ENCODE data around the gene AADACL3. TPM values are rescaled to one million over a fixed set of nuclear protein-coding genes. Genes with fewer than 3 reads are reported as not detected.
"Not testable (repeated sequence)": the region's sequence is repeated elsewhere in the genome, so short reads cannot be mapped to it uniquely, and the experiment has no call there.

The AADACL3 gene, protein sequence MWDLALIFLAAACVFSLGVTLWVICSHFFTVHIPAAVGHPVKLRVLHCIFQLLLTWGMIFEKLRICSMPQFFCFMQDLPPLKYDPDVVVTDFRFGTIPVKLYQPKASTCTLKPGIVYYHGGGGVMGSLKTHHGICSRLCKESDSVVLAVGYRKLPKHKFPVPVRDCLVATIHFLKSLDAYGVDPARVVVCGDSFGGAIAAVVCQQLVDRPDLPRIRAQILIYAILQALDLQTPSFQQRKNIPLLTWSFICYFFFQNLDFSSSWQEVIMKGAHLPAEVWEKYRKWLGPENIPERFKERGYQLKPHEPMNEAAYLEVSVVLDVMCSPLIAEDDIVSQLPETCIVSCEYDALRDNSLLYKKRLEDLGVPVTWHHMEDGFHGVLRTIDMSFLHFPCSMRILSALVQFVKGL
- not detected for polyA plus RNA-seq (2013, experiment 1 of 4)
- not detected for polyA plus RNA-seq (2013, experiment 2 of 4)
- polyA plus RNA-seq (2013, experiment 3 of 4): not detected
- polyA plus RNA-seq (2013, experiment 4 of 4): not detected

DNA sequence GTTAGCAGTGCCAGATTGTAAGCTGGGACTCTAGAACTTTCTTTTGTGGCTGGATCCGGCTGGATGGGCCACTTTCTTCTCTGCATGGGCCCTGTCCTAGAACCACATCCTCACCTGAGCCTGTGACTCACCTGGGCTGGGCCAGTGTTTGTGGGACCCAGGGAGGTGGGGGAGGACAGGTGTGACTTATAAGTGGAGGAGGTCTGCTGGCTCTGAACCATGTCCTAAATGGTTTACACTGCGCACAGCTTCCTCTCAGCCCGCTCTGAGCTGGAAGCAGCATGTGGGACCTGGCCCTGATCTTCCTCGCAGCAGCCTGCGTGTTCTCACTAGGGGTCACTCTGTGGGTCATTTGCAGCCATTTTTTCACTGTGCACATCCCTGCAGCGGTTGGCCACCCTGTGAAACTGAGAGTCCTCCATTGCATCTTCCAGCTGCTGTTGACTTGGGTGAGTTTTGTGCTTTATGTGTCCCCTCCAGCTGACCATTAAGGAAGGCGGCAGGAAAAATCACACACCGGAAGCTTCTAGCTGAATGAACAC is at the start of gene AADACL3:
TSS of gene AADACL3 (plus strand) at position 215 of the 542 bp plus-strand sequence. CDS start at position 282, 67 bp downstream.
- H3K9me3 ChIP-seq (ENCODE audit: control insufficient read depth, low read length): no peaks in the 10 kb centered on the region
- peaks cover 9% of the 10 kb centered on the region for H3K4me1 ChIP-seq (ENCODE audit: control insufficient read depth, insufficient read depth, low read length)
- H3K27me3 ChIP-seq (ENCODE audit: control insufficient read depth, insufficient read depth, low read length, poor library complexity, severe bottlenecking): no peaks in the 10 kb centered on the region
- 89 to 90% methylated on average over 8 of the region's 8 CpGs for WGBS, 2 experiments
- no peaks in the 10 kb centered on the region for H3K36me3 ChIP-seq (ENCODE audit: control insufficient read depth, insufficient read depth, low read length)
- H3K27ac ChIP-seq (ENCODE audit: insufficient read depth, low read depth, low read length, poor library complexity, severe bottlenecking): no peak within 1 kb of the TSS
- no peak within 1 kb of the TSS for H3K4me3 ChIP-seq (ENCODE audit: insufficient read depth, low read depth, low read length)

DNA sequence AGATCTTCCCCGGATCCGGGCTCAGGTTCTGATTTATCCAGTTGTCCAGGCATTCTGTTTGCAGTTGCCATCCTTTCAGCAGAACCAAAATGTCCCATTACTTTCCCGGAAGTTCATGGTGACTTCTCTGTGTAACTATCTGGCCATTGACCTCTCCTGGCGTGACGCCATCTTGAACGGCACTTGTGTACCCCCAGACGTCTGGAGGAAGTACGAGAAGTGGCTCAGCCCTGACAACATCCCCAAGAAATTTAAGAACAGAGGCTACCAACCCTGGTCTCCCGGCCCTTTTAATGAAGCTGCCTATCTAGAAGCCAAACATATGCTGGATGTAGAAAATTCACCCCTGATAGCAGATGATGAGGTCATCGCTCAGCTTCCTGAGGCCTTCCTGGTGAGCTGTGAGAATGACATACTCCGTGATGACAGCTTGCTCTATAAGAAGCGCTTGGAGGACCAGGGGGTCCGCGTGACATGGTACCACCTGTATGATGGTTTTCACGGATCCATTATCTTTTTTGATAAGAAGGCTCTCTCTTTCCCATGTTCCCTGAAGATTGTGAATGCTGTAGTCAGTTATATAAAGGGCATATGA is 49.7 kb upstream of the AADACL3 start:
- Histone ChIP-seq H3K36me3 (ENCODE audit: control insufficient read depth, insufficient read depth, low read length) (no peaks in the 10 kb centered on the region), H3K4me1 (ENCODE audit: control insufficient read depth, insufficient read depth, low read length) (no peaks in the 10 kb centered on the region), H3K27me3 (ENCODE audit: control insufficient read depth, insufficient read depth, low read length, poor library complexity, severe bottlenecking) (no peaks in the 10 kb centered on the region), H3K9me3 (ENCODE audit: control insufficient read depth, low read length) (no peaks in the 10 kb centered on the region), H3K4me3 (ENCODE audit: insufficient read depth, low read depth, low read length) (no peak overlapping the region), H3K27ac (ENCODE audit: insufficient read depth, low read depth, low read length, poor library complexity, severe bottlenecking) (no peak overlapping the region)
- WGBS, 2 experiments: 95% methylated on average over 15 of the region's 15 CpGs

DNA sequence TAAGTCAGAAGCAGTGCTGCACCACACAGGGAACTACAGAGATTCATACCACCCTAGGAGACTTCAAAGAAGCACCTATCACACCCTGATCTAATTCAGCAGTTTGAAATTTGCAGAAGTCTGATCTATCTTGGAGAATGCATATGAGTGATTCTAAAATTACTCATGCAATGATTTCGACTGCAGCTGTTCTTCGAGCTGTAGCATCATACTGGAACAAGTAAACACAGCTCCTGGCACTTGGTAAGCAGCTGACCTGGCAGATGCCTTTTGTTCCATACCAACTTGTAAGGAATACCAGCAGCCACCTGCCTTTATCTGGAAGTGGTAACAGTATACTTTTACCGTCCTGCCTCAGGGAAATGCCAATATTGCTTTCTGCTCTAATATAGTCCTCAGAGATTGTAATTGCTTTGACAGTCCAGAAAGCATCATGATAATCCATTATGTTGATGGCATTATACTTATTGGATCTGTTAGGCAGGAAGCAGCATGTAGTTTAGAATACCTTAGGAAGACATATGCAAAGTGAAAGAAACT is 46.3 kb upstream of the AADACL3 start:
- no peaks in the 10 kb centered on the region for H3K27me3 ChIP-seq (ENCODE audit: control insufficient read depth, insufficient read depth, low read length, poor library complexity, severe bottlenecking)
- WGBS, 2 experiments: 86 to 91% methylated on average over 3 of the region's 3 CpGs
- no peak overlapping the region for H3K27ac ChIP-seq (ENCODE audit: insufficient read depth, low read depth, low read length, poor library complexity, severe bottlenecking)

DNA sequence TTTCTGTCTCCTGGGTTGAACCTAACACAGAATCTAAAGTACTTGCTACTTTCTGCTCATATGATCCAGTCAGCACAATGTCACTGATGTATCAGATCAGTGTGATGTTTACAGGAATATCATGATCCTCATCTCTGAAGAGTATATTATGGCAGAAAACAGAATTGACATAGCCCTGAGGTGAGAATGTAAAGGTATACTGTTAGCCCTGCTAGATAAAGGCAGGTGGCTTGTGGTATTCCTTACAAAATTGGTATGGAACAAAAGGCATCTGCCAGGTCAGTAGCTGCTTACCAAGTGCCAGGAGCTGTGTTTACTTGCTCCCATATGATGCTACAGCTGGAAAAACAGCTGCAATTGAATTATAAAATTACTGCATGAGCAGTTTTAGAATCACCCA is 41.6 kb upstream of the AADACL3 start:
- Histone ChIP-seq H3K4me1 (ENCODE audit: control insufficient read depth, insufficient read depth, low read length) (no peaks in the 10 kb centered on the region), H3K4me3 (ENCODE audit: insufficient read depth, low read depth, low read length) (no peak overlapping the region), H3K27ac (ENCODE audit: insufficient read depth, low read depth, low read length, poor library complexity, severe bottlenecking) (no peak overlapping the region), H3K36me3 (ENCODE audit: control insufficient read depth, insufficient read depth, low read length) (no peaks in the 10 kb centered on the region), H3K9me3 (ENCODE audit: control insufficient read depth, low read length) (no peaks in the 10 kb centered on the region), H3K27me3 (ENCODE audit: control insufficient read depth, insufficient read depth, low read length, poor library complexity, severe bottlenecking) (no peaks in the 10 kb centered on the region)

More for the DNA sequence above, 46.3 kb upstream of the AADACL3 start:
- H3K4me1 ChIP-seq (ENCODE audit: control insufficient read depth, insufficient read depth, low read length): no peaks in the 10 kb centered on the region
- no peaks in the 10 kb centered on the region for H3K9me3 ChIP-seq (ENCODE audit: control insufficient read depth, low read length)
- H3K4me3 ChIP-seq (ENCODE audit: insufficient read depth, low read depth, low read length): no peak overlapping the region
- no peaks in the 10 kb centered on the region for H3K36me3 ChIP-seq (ENCODE audit: control insufficient read depth, insufficient read depth, low read length)

DNA sequence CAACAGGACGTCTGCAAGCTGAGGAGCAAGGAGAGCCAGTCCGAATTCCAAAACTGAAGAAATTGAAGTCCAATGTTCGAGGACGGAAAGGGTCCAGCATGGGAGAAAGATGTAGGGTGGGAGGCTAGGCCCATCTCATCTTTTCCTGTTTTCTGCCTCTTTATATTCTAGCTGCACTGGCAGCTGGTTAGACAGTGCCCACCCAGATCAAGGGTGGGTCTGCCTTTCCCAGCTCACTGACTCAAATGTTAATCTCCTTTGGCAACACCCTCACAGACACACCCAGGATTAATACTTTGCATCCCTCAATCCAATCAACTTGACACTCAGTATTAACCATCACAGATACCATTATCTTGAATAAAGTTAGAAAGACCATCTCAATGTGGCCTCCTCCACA is 39.8 kb upstream of the AADACL3 start:
- H3K27ac ChIP-seq (ENCODE audit: insufficient read depth, low read depth, low read length, poor library complexity, severe bottlenecking); H3K27me3 ChIP-seq (ENCODE audit: control insufficient read depth, insufficient read depth, low read length, poor library complexity, severe bottlenecking); H3K4me3 ChIP-seq (ENCODE audit: insufficient read depth, low read depth, low read length); H3K4me1 ChIP-seq (ENCODE audit: control insufficient read depth, insufficient read depth, low read length); H3K9me3 ChIP-seq (ENCODE audit: control insufficient read depth, low read length); H3K36me3 ChIP-seq (ENCODE audit: control insufficient read depth, insufficient read depth, low read length): not testable (repeated sequence)
- WGBS, 2 experiments: 95 to 97% methylated on average over 4 of the region's 4 CpGs

DNA sequence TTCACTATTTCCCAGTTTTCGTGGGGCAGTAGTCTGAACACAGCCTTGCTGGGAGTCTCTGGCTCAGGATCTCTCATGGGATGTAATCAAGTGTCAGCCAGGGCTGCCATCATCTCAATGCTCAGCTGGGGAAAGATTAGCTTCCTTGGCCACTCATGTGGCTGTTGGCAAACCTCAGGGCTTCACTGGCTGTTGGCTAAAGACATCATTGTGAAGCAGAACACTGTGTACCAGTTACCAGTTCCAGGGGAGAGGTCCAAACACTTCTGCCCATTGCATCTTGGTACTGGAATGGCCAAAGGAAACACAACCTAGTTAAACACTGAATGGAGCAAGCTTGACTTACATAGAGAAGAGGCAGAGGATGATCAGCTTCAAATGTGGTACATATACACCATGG is 38.3 kb upstream of the AADACL3 start:
- H3K27ac ChIP-seq (ENCODE audit: insufficient read depth, low read depth, low read length, poor library complexity, severe bottlenecking): no peak overlapping the region
- 95 to 100% methylated on average over 1 of the region's 1 CpG for WGBS, 2 experiments

DNA sequence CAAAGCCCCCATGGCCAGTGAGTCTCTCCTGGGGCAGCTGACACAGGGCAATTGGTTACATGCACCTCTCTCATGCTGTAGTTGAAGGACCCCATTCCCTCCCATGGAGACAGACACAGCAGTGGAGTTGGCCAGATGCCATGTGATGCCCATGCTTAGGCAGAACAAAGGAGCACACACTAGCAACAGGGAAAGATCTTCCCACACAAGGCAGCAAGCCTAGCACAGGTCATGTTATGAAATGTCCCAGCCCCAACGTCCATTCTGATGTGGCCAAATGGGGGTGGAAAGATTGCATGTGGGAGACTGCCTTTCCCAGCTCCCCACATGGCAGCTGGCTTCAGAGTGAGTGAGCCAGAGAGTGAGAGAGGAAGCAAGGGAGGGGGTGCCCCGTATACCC is 37.6 kb upstream of the AADACL3 start:
- Histone ChIP-seq H3K4me1 (ENCODE audit: control insufficient read depth, insufficient read depth, low read length) (no peaks in the 10 kb centered on the region), H3K9me3 (ENCODE audit: control insufficient read depth, low read length) (no peaks in the 10 kb centered on the region), H3K36me3 (ENCODE audit: control insufficient read depth, insufficient read depth, low read length) (no peaks in the 10 kb centered on the region), H3K27ac (ENCODE audit: insufficient read depth, low read depth, low read length, poor library complexity, severe bottlenecking) (no peak overlapping the region), H3K27me3 (ENCODE audit: control insufficient read depth, insufficient read depth, low read length, poor library complexity, severe bottlenecking) (no peaks in the 10 kb centered on the region), H3K4me3 (ENCODE audit: insufficient read depth, low read depth, low read length) (no peak overlapping the region)
- WGBS, 2 experiments: 81 to 83% methylated on average over 2 of the region's 2 CpGs

More for the DNA sequence above, 38.3 kb upstream of the AADACL3 start:
- Histone ChIP-seq H3K4me1 (ENCODE audit: control insufficient read depth, insufficient read depth, low read length) (no peaks in the 10 kb centered on the region), H3K36me3 (ENCODE audit: control insufficient read depth, insufficient read depth, low read length) (no peaks in the 10 kb centered on the region), H3K9me3 (ENCODE audit: control insufficient read depth, low read length) (no peaks in the 10 kb centered on the region), H3K4me3 (ENCODE audit: insufficient read depth, low read depth, low read length) (no peak overlapping the region), H3K27me3 (ENCODE audit: control insufficient read depth, insufficient read depth, low read length, poor library complexity, severe bottlenecking) (no peaks in the 10 kb centered on the region)

DNA sequence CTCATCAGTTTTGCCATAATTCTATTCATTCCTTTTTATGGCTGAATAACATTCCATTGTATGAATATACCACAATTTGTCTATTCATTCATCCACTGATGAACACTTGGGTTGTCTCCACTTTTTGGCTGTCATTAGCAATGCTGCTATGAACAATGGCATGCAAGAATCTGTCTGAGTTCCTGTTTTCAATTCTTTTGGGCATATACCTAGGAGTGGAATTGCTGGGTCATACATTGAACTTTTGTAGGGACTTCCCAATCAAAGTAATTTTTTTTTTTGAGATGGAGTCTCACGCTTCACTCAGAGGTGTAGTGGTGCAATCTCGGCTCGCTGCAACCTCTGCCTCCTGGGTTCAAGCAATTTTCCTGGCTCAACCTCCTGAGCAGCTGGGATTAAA is 37.1 kb upstream of the AADACL3 start:
- H3K4me3 ChIP-seq (ENCODE audit: insufficient read depth, low read depth, low read length): no peak overlapping the region
- no peaks in the 10 kb centered on the region for H3K9me3 ChIP-seq (ENCODE audit: control insufficient read depth, low read length)
- no peak overlapping the region for H3K27ac ChIP-seq (ENCODE audit: insufficient read depth, low read depth, low read length, poor library complexity, severe bottlenecking)
- WGBS, 2 experiments: 95 to 96% methylated on average over 3 of the region's 3 CpGs
- no peaks in the 10 kb centered on the region for H3K27me3 ChIP-seq (ENCODE audit: control insufficient read depth, insufficient read depth, low read length, poor library complexity, severe bottlenecking)
- H3K36me3 ChIP-seq (ENCODE audit: control insufficient read depth, insufficient read depth, low read length): no peaks in the 10 kb centered on the region
- H3K4me1 ChIP-seq (ENCODE audit: control insufficient read depth, insufficient read depth, low read length): no peaks in the 10 kb centered on the region

DNA sequence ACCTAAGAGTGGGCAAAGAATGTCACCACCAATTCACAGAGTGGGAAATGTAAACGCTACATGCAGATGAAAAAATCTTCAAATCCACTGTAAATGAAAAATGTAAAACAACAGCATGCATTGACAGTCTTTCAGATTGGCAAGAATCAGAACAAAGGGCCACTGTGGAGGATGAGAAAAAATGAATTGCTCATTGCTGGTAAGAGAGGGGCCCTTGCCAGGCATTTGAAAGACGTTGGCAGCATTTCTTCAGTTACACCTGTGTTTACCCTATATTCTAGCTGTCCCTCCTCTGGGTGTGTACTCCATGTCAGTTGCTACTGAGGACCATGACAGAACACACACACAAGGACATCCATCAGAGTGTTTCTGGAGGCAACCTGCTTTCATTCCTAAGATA is 25.8 kb upstream of the AADACL3 start:
- 64 to 76% methylated on average over 2 of the region's 2 CpGs for WGBS, 2 experiments
- no peaks in the 10 kb centered on the region for H3K27me3 ChIP-seq (ENCODE audit: control insufficient read depth, insufficient read depth, low read length, poor library complexity, severe bottlenecking)
- no peak overlapping the region for H3K27ac ChIP-seq (ENCODE audit: insufficient read depth, low read depth, low read length, poor library complexity, severe bottlenecking)
- no peaks in the 10 kb centered on the region for H3K9me3 ChIP-seq (ENCODE audit: control insufficient read depth, low read length)
- H3K4me1 ChIP-seq (ENCODE audit: control insufficient read depth, insufficient read depth, low read length): no peaks in the 10 kb centered on the region
- no peaks in the 10 kb centered on the region for H3K36me3 ChIP-seq (ENCODE audit: control insufficient read depth, insufficient read depth, low read length)
- H3K4me3 ChIP-seq (ENCODE audit: insufficient read depth, low read depth, low read length): no peak overlapping the region
